HEK293T (cell line): ENCODE results near the gene ROR1.

Experiments
- FOXA1 ChIP-seq: fragments of 450-650 bp; IDR thresholded peaks from 2 replicates; pipeline ENCODE4 v1.6.1; 2016; ENCODE audit warnings: mild to moderate bottlenecking
- NFRKB ChIP-seq: fragments of 450-650 bp; IDR thresholded peaks from 2 replicates; pipeline ENCODE4 v1.6.1; 2016; ENCODE audit warnings: mild to moderate bottlenecking, moderate library complexity
- SP1 ChIP-seq: fragments of 450-650 bp; IDR thresholded peaks from 2 replicates; pipeline ENCODE4 v1.6.1; 2017

DNA sequence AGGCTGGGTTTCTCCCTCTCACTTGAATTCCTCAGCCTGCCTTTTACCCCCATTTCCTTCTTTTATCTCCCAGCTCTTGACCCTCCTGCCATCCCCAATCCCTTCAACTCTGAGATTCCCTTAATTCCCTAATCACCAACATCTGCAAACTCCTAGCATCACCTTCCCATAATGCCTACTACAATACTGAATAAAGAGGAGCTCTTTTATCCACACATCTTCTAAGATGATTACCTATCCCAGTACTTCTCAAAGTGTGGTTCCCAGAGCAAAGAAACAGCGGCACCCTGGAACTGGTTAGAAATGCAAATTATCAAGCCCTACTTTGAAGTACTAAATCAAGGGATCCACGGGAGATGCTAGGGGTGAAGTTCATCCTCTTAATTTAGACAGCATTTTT, 408.4 kb downstream of the ROR1 start:
- TF ChIP-seq FOXA1 (no peak), NFRKB (no peak), SP1 (no peak)
